GM19351 (cell line): ENCODE data around the gene KCTD2.
"Not testable (repeated sequence)": the region's sequence is repeated elsewhere in the genome, so short reads cannot be mapped to it uniquely, and the experiment has no call there.

Experiments
- ATAC-seq: cut with Tn5 transposase; IDR thresholded peaks from one replicate; pipeline ENCODE4 v1.9.1; 2021; ENCODE audit warnings: mild to moderate bottlenecking, moderate library complexity; ENCODE audit not compliant: unreplicated experiment

Gene KCTD2

DNA sequence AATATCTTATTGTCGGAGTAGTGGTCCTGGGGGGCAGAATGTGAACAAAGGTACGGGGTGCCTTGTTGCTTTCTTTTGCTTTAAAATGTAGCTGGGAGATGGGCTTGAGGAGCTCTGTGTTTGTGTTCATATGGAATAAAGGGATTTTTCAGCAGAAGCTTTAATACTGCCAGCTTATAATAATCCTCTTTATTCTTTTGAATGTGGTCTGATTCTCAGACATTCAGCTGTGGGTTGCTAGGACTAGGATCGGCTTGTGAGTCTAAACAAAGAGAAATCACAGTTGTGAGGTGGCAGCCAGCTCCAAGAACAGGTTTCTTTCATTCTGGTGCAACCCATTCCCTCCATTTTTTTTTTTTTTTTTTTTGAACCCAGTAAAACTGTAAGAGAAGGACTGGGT lies 27.3 kb upstream of the KCTD2 start:
- ATAC-seq: no peak

DNA sequence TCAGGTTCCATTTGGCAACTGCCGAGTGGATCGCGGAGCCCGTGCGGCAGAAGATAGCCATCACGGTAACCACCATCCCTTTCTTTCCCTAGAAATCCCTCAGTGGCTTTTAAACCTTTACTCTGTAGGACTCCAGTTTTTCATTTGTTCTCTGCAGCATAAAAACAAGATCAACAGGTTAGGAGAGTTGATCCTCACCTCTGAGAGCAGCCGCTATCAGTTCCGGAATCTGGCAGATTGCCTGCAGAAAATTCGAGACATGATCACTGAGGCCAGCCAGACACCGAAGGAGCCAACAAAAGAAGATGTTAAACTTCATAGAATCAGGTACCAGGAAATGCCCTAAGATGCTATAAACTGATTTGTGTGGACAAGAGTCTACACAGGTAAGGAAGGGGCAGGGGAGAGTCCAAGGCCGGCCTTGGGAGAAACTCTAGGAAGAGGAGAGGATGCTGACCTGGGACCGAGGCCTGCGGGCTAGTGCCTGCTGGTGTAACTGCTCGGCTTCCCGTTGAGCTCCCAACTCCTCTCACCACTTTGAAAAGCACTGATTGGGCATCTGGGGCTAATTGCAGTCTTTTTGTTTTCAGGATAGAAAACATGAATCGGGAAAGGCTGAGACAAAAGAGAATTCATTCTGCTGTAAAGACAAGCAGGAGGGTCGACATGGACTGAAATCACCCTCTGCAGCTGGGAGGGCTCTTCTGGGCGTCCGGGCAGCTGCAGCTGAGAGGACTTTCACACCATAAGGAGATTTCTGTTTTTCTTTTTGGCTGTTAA lies 26.5 kb upstream of the KCTD2 start:
- ATAC-seq: no peak

DNA sequence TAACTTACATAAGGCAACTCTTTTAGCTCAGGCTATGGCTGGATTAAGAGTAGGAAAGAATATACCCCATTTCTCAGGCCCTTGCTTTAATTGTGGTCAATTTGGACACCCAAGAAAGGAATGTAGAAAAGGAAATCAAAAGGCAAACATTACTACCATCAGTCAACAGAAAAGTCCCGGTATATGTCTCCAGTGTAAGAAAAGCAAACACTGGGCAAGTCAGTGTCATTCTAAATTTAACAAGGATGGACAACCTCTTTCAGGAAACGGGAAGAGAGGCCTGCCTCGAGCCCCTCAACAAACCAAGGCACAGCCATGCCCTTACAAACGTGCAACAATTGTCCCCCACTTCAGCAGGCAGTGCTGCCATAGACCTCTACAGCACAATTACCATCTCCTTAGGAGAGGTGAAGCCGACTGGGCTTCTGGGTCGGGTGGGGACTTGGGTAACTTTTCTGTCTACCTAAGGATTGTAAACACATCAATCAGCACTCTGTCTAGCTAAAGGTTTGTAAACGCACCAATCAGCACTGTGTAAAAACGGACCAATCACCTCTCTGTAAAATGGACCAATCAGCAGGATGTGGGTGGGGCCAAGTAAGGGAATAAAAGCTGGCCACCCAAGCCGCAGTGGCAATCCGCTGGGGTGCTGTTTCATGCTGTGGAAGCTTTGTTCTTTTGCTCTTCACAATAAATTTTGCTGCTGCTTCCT lies 22.2 kb upstream of the KCTD2 start:
- no peak for ATAC-seq

DNA sequence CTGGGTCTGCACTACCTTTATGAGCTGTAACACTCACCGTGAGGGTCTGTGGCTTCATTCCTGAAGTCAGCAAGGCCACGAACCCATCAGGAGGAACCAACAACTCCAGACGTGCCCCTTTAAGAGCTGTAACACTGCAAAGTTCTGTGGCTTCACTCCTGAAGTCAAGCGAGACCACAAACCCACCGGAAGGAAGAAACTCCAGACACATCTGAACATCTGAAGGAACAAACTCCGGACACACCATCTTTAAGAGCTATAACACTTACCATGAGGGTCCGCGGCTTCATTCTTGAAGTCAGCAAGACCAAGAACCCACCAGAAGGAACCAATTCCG lies 21.7 kb upstream of the KCTD2 start:
- not testable (repeated sequence) for ATAC-seq

DNA sequence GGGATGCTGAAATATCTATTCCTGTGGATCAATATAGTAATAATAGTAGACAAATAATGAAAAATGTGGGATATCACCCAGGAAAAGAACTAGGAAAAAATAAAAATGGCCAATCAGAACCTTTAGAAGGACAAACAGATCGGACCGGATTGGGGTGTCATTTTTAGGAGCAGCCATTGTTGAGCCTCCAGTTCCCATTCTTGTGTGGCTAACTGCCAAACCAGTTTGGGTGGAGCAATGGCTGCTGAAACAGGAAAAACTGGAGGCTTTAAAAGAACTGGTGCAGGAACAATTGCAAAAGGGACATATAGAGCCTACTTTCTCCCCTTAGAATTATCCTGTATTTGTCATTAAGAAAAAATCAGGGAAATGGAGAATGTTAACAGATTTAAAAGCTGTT lies 20.4 kb upstream of the KCTD2 start:
- not testable (repeated sequence) for ATAC-seq

DNA sequence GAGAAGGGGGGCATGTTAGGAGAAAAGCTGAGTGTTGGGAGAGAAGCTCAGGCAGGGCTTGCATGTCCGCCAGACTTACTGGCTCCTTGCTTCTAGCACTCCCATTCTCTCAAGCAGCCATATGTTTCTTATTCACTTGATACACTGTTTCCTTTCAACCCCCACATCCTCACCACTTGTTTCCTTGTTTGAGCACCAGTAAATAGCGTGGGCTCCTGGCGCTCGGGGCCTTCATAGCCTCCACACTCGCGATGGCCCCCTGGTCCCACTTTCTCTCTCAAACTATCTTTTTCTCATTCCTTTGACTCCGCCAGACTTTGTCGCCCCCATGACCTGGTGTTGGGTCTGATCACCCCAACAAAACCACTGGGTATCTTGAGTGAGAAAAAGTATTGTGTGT lies 16.9 kb upstream of the KCTD2 start:
- no peak for ATAC-seq

DNA sequence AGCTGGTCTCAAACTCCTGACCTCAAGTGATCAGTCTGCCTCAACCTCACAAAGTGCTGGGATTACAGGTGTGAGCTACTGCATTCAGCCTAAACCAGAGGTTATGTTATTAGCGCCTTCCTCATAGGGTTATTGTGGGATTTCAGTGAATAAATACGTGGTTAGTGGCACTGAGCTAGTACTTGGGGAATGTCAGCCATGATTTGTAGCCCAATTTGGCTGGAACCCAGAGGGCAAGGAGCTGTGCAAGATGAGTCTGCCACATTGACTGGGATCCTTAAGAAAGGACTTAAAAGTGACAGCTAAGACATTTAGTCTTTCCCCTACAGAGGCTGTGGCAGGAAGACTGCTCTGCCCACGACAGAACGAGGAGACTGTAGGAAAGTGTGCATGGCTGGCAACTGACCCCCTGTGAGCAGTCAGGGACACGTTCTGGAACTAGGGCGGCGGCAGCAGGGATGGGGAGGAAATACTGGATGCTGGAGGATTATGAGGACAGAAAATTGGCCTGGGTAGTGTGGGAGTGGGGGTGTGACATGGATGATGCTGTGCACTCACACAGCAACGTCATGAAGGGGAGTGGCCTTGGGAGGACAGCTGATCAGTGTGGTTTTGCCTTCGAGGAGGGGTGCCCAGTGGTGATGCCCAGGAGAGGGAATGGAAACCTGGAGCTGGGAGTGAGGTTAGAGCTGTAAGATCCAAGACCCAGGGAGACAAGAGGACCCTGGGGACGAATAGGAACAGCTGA lies 14.9 kb upstream of the KCTD2 start:
- no peak for ATAC-seq

DNA sequence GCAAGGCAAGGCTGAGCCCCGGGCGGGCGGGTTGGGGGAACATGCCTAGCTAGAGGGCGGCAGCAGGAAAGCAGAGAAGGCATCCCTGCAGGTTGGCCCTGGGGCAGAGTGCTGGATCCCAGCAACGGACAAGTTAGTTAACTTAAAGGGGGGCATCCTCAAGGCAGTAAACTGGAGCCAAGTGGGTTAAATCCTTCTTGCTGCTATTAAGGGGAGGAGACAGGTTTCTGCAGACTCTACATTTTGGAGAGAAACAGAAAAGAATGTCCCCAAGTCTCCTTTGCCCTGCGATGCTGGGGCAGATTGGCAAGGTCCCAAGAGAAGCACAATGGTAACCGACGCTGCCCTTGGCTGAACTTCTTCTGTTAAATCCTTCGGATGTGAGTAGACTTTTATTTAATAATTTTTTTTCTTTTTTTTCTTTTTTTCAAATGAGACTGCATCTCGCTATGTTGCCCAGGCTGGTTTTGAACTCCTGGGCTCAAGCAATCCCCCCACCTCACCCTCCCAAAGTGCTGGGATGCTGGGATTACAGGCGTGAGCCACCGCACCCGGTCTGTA lies 14.2 kb upstream of the KCTD2 start:
- ATAC-seq: no peak

DNA sequence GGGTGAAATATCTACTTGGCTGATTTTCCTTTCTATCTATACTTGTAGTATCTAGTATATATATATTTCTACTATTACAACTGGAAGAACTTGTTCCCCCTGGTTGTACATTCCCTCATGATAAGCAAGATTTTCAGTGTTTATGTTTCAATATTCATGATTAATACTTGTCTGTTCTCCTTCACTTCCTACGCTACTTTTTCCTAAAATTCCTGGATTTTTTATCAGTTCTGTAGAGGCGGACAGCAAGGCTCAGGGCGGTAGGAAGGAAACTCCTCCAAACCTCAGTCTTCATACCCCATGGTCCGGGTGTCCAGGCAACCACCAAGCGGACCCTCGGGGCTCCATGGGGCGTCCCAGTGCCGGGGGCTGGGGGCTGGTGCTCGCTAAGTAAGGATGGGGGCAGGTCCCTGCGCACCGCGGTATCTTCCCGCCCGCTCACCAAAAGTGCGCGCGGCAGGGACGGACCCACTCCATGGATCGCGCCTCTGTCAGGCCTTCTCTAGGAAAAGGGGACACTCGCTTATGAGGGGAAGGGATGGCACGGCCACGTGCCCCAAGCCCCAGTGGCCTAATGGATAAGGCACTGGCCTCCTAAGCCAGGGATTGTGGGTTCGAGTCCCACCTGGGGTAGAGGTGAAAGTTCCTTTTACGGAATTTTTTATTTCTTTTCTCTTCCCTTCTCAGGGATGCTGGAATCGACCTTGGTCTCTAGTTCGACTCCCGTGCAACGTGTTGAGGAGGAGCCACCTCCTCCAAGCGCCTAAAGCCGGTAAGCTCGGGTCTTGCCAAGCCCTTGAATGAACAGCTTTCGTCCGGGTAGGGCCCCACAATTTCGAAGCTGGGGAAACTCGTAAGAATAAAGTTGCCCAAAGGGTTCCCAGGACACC lies 13.4 kb upstream of the KCTD2 start:
- ATAC-seq: peak; percentile 36

DNA sequence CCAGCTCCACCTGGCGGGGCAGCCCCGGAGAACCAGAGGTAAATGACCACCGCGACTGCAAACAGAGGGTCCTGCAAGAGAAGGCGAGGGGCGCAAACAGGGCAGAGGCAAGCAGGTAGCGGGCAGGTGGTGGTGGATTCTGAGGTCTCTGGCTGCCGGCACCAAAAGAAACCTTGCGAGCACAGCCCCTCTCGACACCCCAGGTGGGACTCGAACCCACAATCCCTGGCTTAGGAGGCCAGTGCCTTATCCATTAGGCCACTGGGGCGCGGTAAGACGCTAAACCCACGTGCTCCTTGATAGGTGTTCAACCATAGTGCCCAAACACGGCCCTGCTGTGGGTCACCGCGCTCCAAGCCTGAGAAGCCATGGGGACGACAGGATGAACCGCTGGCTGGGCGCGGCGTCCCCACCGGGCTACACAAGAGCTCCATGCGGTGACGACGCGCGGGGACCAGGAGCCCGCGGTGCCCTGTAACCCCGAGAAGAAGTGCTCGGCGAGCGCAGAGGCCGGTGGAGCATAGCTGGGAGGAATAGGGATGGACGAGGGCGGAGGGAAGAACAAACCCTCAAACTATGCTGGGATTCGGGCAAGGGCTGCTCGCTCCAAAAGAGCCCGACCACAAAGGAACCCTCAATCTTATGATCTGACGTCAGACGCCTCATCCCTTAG lies 12.7 kb upstream of the KCTD2 start:
- ATAC-seq: peak; percentile 64

DNA sequence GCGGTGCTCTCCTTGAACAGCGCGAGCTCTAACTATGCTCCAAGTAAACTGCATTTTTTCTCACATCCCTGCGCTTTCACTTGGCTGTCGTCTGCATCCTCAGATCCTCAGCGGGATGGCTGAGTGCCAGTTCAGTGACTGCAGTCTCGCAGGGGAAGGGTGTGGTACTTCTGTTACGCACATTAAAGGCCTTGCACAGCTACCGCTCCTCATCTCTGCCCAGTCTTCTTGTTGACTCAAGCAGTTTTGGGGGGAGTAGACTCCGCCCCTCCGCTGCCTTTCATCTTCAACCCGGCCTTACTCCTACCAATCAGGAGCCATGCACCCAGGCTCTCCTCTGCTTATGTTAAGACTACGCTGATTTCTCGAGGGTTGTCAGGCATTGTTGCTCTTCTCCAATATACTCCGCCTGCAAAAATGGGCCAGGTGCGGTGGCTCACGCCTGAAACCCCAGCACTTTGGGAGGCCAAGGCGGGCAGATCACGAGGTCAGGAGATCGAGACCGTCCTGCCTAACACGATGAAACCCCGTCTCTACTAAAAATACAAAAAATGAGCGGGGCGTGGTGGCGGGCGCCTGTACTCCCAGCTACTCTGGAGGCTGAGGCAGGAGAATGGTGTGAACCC lies 10.3 kb upstream of the KCTD2 start:
- no peak for ATAC-seq

DNA sequence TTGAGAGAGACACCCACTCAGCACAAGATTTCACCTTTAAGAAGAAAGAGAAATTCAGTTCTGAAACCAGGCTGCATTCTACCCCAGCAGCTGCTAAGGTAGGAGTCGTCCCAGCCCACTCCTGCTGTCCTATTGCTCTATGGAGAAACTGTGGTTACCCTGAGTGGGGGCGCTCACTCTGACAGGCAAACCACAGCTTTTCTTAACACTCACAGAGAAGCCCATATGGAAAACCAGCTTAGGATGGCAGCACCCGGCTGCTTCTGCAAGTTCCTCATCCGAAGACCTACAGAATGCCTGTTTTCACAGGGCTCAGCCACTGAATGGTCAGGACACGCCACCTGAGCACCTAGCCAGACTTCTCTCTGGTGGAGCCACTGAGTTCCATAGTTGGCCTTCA lies 7.8 kb upstream of the KCTD2 start:
- ATAC-seq: no peak

DNA sequence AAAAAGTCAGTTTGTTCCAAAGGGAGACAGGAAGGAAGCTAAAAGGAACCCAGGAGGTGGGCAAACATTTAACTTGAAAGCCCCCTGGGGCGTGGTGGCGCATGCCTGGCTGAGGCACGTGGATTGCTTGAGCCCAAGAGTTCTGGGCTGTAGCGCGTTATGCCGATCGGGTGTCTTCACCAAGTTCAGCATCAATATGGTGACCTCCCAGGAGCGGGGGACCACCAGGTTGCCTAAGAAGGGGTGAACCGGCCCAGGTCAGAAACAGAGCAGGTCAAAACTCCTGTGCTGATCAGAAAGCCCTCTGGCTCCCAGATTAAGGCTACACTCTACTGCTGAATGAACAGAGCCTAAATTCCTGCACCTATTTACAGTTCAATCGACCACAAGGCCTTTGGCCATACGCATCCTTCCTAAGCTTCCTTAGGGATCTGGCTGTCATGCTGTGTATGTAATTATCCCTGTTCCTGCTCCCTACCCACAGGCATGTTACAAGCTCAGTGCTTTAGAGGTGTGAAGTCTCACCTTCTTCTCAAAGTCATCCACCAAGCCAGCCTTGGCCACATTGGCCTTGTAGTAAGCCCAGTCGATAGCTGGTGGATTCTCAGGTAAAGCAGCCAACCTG lies 5.3 kb upstream of the KCTD2 start:
- ATAC-seq: no peak

DNA sequence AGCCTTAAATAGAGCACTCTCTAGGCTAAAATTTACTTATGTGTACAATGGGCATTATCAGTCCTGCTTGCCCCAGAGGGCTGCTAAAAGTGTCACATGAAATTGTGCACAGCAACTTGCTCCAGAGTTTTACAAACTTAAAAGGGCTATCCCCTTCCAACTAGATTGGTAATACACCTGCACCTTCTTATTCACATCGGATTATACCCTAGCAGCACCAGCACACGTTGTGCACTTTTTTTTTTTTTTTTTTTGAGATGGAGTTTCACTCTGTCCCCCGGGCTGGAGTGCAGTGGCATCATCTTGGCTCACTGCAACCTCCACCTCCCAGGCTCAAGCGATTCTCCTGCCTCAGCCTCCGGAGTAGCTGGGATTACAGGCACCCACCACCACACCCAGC lies 3.2 kb upstream of the KCTD2 start:
- not testable (repeated sequence) for ATAC-seq

DNA sequence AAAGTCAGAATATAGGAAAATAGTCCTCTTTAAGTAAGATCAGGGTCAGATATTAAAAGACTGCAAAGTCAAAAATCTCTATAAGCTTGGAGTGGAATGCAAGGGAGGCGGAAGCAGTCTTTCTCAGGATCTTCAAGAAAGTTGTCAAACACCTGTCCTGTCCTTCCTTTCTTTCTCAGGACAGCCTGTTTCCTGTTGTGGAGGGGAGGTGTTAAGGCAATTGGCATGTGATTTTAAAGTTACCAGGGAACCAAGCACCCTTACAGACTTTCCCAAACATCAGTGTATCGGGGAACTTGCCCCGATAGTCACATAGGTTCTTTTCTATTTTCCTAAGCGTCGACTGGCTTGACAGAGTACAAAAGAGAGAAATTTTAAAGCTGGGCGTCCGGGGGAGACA lies 2.3 kb upstream of the KCTD2 start:
- no peak for ATAC-seq

DNA sequence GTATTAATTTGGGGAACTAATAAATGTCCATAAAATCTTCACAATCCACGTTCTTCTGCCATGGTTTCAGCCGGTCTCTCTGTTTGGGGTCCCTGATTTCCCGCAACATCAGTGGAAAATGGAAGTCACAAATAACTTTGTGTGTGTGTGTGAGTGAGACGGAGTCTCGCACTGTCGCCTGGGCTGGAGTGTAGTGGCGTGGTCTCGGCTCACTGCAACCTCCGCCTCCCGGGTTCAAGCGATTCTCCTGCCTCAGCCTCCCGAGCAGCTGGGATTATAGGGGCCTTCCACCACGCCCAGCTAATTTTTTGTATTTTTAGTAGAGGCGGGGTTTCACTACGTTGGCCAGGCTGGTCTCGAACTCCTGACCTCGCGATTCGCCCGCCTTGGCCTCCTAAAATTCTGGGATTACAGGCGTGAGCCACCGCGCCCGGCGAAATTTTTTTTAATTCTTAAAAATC lies 1.0 kb upstream of the KCTD2 start:
- ATAC-seq: not testable (repeated sequence)

DNA sequence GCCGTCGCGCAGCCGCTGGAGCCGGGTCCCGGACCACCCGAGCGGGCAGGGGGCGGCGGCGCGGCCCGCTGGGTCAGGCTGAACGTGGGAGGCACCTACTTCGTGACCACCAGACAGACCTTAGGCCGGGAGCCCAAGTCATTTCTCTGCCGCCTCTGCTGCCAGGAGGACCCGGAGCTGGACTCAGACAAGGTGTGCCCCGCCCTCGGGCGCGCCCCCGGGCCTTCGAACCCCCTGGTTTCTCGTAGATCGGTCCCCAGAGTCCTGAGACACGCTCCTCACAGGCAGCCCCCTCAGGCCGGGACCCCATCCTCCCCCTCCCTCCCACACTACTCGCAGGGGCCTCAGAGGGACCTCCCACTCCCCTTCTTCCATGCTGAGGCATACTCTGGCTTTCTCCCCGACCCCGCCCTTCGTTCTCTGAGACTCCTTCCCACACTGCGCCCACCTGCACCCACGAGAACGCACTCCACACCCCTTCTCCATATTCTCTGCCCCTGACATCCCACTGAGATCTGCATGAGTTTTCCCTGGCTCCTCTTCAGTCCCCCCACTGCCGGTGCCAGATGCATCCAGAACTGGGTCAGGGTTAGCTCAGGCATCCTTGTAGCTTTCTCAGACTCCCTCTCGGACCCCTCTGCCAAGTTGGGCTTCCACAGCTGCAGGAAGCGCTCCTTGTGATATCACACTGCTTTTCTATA lies 523 bp downstream of the KCTD2 start:
- ATAC-seq: peak; percentile 11

DNA sequence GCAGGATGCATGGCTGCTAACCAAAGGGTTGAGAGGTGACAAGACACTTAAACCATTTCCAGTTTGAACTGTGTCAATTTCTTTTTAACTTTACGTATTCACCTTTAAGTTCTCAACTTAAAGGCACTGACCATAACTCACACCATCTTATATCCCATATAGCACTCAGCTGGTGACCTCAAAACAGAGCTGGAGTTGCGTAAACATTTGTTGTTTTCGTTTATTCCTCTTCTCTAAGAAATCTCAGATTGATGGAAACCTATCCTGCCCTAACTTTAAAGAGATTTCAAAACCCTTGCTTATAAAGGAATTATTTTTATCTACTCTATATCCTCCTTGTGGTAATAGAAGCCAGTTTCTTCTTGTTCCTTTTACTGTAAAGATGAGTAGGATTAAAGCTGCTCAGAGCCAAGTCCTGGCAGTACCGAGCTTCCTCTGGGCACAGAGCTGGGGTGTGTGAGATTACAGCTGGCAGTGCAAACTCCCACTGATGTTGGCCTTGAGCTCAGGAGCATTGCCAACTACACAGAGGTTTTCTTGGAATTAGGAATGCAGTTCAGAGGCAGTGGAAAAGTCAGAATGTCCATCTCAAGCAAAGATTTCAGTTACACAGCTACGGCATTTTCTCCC lies 1.3 kb downstream of the KCTD2 start:
- ATAC-seq: no peak
